Measurements from ENCODE around the gene PTAFR. TPM values are rescaled to one million over a fixed set of nuclear protein-coding genes. Genes with fewer than 3 reads are reported as not detected.

The PTAFR gene
- total RNA-seq, 1 donor from 2014 or later: 1.5 TPM

GRCh38 chr1:28126212-28126611 lies 50.3 kb downstream of the PTAFR start:
- Histone ChIP-seq H3K36me3 (no peaks in the 10 kb centered on the region), H3K9me3 (replicated peaks) (no peaks in the 10 kb centered on the region), H3K4me1 (no peaks in the 10 kb centered on the region), H3K4me3 (no peak overlapping the region), H3K27me3 (ENCODE audit: low read depth) (peaks cover 11% of the 10 kb centered on the region), H3K27ac (replicated peaks) (peak overlapping the region; percentile 27)
- no peak for TF ChIP-seq CTCF (IDR thresholded peaks at IDR 0.05; ENCODE audit: borderline replicate concordance)
- intact Hi-C loops (cut with micrococcal nuclease): no loop called here
- DNase-seq: no peak

- Histone ChIP-seq H3K9me3 (replicated peaks) (no peaks in the 10 kb centered on the region), H3K27me3 (ENCODE audit: low read depth) (peaks cover 11% of the 10 kb centered on the region), H3K4me3 (no peak overlapping the region), H3K27ac (replicated peaks) (no peak overlapping the region), H3K4me1 (no peaks in the 10 kb centered on the region), H3K36me3 (no peaks in the 10 kb centered on the region)
- intact Hi-C loops (cut with micrococcal nuclease): no loop called here
- no peak for TF ChIP-seq CTCF (IDR thresholded peaks at IDR 0.05; ENCODE audit: borderline replicate concordance)
- DNase-seq: no peak
Measured at GRCh38 chr1:28123461-28123961, 53.0 kb downstream of the PTAFR start.

GRCh38 chr1:28122183-28122582 lies 54.3 kb downstream of the PTAFR start:
- intact Hi-C loops (cut with micrococcal nuclease): no loop called here
- H3K4me1 ChIP-seq: no peaks in the 10 kb centered on the region
- DNase-seq: no peak
- no peak for TF ChIP-seq CTCF (IDR thresholded peaks at IDR 0.05; ENCODE audit: borderline replicate concordance)
- H3K4me3 ChIP-seq: no peak overlapping the region
- no peaks in the 10 kb centered on the region for H3K9me3 ChIP-seq (replicated peaks)
- no peak overlapping the region for H3K27ac ChIP-seq (replicated peaks)
- no peaks in the 10 kb centered on the region for H3K36me3 ChIP-seq
- peaks cover 11% of the 10 kb centered on the region for H3K27me3 ChIP-seq (ENCODE audit: low read depth)

GRCh38 chr1:28119556-28119955 lies 56.9 kb downstream of the PTAFR start:
- Histone ChIP-seq H3K9me3 (replicated peaks) (no peaks in the 10 kb centered on the region), H3K27ac (replicated peaks) (no peak overlapping the region), H3K27me3 (ENCODE audit: low read depth) (peaks cover 6% of the 10 kb centered on the region), H3K4me1 (no peaks in the 10 kb centered on the region), H3K36me3 (no peaks in the 10 kb centered on the region), H3K4me3 (no peak overlapping the region)
- intact Hi-C loops (cut with micrococcal nuclease): no loop called here
- DNase-seq: no peak
- no peak for TF ChIP-seq CTCF (IDR thresholded peaks at IDR 0.05; ENCODE audit: borderline replicate concordance)

GRCh38 chr1:28118640-28119307 lies 57.7 kb downstream of the PTAFR start:
- H3K27ac ChIP-seq (replicated peaks): no peak overlapping the region
- intact Hi-C loops (cut with micrococcal nuclease): no loop called here

More at GRCh38 chr1:28118640-28119307, 57.7 kb downstream of the PTAFR start:
- H3K4me3 ChIP-seq: no peak overlapping the region
- H3K4me1 ChIP-seq: no peaks in the 10 kb centered on the region
- H3K9me3 ChIP-seq (replicated peaks): no peaks in the 10 kb centered on the region
- H3K36me3 ChIP-seq: no peaks in the 10 kb centered on the region
- DNase-seq: no peak
- H3K27me3 ChIP-seq (ENCODE audit: low read depth): peaks cover 6% of the 10 kb centered on the region
- TF ChIP-seq CTCF (IDR thresholded peaks at IDR 0.05; ENCODE audit: borderline replicate concordance): no peak

Measured in left ventricle myocardium inferior (tissue), 1 donor.